Measurements from ENCODE around the gene PRPF18.

PRPF18 gene

DNA sequence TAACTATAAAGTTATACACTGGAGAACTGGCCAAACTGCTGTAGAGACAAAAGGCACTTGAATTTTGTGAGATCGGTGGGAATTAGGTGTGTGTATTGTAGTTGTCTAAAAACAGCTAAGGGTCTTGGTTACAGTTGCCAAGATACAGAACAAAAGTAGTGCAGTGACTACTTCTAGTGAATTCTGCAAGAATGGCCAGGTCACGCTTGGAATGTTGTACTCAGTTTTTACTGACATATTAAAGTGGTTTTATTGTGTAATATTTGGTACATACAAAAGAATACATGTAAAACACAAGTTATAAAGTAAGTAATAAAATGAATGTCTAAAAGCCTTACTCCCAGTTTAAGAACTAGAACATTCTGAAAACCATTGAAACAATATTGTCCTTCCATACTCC, 42.4 kb downstream of the PRPF18 start:
- no peak overlapping the region for H3K4me3 ChIP-seq (replicated peaks; ENCODE audit: low read depth, low read length)
- TF ChIP-seq, protein P1, sequence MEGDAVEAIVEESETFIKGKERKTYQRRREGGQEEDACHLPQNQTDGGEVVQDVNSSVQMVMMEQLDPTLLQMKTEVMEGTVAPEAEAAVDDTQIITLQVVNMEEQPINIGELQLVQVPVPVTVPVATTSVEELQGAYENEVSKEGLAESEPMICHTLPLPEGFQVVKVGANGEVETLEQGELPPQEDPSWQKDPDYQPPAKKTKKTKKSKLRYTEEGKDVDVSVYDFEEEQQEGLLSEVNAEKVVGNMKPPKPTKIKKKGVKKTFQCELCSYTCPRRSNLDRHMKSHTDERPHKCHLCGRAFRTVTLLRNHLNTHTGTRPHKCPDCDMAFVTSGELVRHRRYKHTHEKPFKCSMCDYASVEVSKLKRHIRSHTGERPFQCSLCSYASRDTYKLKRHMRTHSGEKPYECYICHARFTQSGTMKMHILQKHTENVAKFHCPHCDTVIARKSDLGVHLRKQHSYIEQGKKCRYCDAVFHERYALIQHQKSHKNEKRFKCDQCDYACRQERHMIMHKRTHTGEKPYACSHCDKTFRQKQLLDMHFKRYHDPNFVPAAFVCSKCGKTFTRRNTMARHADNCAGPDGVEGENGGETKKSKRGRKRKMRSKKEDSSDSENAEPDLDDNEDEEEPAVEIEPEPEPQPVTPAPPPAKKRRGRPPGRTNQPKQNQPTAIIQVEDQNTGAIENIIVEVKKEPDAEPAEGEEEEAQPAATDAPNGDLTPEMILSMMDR (IDR thresholded peaks at IDR 0.05; ENCODE audit: low read depth, low read length, missing control alignments), result no peak
- DNase-seq (ENCODE audit: extremely low read depth, low read depth), result no peak

DNA sequence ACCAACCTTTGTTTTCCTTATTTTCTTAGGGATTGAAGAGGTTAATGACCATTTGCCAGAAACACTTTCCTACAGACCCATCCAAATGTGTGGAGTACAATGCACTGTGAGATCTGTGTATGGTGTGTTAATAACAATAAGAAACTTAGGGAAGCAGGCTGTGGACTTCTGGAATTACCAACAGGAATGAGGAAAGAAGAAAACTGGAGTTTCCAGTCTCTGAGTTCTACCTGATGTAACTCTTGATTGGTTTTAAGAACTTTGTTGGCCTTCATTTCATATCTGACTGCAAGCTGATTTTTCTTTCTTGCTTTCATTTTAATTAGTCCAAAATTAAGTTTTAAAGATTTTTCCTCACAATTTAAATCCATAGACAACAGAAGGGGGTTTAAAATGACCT, 43.5 kb downstream of the PRPF18 start:
- no peak overlapping the region for H3K4me3 ChIP-seq (replicated peaks; ENCODE audit: low read depth, low read length)
- no peak for DNase-seq (ENCODE audit: extremely low read depth, low read depth)
- TF ChIP-seq, protein P1 (IDR thresholded peaks at IDR 0.05; ENCODE audit: low read depth, low read length, missing control alignments), result no peak

DNA sequence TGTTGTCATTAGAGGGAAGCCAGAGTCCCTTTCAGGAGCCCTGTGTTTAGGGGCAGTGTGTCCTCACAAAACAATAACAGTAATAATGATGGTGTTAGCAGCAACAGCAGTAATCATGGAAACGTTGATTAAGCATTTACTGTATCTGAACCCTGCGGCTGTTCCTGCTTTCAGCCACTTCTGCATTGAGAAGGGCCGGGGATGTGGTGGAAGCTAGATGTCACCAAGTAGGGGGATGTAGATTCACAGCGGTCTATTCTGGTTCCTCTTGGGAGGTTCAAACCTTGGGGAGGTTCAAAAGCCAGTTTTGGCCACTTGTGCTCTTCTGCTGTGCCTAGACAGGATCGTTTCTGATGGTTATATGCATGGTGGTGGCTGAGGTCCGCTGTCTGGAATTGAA, 44.8 kb downstream of the PRPF18 start:
- no peak for DNase-seq (ENCODE audit: extremely low read depth, low read depth)
- TF ChIP-seq, protein P1 (IDR thresholded peaks at IDR 0.05; ENCODE audit: low read depth, low read length, missing control alignments), result no peak
- H3K4me3 ChIP-seq (replicated peaks; ENCODE audit: low read depth, low read length), result no peak overlapping the region

DNA sequence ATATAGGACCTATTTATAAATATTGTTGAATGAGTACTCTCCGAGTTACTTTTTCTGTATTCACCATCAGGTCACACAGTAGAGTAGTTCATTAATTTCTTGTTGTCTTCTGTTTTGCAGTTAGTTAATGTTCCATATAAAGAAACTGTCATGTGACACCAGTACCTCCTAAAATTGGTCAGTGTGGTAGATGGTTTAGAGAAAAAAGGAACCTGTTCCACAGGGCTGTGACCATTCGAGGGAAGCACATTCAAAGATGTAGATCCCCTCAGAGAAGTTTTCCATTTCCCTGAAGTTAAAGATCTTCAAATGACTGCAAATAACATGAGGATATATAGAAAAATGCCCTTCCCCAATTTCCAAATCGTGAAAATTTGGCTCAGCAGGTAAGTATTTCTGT, 45.7 kb downstream of the PRPF18 start:
- no peak overlapping the region for H3K4me3 ChIP-seq (replicated peaks; ENCODE audit: low read depth, low read length)
- no peak for DNase-seq (ENCODE audit: extremely low read depth, low read depth)
- TF ChIP-seq, protein P1 (IDR thresholded peaks at IDR 0.05; ENCODE audit: low read depth, low read length, missing control alignments), result no peak

DNA sequence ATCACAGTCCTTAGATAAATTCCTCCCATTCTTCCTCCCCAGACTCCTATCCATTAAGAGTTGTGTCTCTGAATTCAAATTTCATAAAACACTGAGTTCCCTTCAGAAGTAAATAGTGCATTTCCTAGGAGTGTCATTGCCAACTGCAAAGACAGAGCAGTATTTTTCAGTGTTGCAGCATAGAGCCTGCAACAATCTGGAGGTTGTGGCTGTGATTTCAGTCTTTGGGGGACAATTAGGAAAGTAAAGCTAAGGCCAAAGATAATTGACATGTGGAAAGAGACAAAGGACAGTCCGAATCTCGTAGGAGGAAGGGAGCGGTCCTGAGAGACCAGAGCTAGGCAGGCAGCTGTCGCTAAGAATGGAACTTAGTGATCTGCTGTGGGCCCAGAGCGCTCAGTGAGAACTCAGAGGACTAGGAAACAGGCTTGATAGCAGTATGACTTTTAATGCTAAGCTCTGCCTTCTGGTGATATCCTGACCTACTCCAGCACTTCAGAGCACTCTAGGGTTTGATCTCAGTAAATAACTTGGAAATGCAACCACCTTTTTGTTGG, 46.2 kb downstream of the PRPF18 start:
- TF ChIP-seq, protein P1 (IDR thresholded peaks at IDR 0.05; ENCODE audit: low read depth, low read length, missing control alignments), result no peak
- DNase-seq (ENCODE audit: extremely low read depth, low read depth), result no peak
- H3K4me3 ChIP-seq (replicated peaks; ENCODE audit: low read depth, low read length), result no peak overlapping the region

DNA sequence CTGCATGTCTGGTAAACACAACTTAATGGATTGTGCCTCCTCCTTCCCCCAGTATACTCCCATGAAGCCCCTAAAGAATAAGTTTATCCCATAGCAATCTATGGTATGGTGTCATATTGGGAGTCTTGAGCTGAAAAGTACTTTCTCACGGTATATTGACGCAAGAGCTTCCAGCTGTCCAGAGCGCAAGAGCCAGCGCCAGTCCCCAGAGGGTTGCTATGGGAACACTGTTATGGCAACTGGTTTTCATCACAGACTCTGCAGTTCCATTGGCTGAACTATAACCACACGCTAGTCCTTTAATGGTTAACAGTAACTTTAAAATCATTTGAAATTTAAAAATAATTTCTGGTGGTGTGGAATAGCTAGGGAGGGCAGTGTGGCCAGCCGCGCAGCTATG, 46.9 kb downstream of the PRPF18 start:
- H3K4me3 ChIP-seq (replicated peaks; ENCODE audit: low read depth, low read length), result no peak overlapping the region
- TF ChIP-seq, protein P1 (IDR thresholded peaks at IDR 0.05; ENCODE audit: low read depth, low read length, missing control alignments), result no peak
- DNase-seq (ENCODE audit: extremely low read depth, low read depth), result peak; percentile 22

DNA sequence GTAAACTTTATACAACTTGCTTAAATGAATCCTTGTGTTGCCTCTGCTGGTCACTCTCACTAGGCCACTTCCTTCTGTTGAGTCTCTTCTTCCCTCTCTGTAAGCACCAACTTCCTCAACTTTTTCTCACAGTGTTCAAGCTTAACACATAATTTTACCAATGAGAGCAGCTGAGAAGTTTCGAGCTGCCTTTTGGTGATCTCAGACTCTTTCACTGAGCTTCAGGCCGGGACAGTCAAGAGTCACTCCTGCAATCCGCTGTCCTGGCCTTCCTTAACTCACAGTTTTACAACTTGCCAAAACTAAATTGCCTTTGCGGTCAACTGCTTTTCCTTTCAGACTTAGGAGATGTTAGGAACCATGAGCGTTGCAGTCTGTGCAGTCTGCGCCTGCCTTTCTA, 47.4 kb downstream of the PRPF18 start:
- no peak for DNase-seq (ENCODE audit: extremely low read depth, low read depth)
- no peak overlapping the region for H3K4me3 ChIP-seq (replicated peaks; ENCODE audit: low read depth, low read length)
- TF ChIP-seq, protein P1 (IDR thresholded peaks at IDR 0.05; ENCODE audit: low read depth, low read length, missing control alignments), result no peak

Measured in HFF-Myc (cell line).